Activated effector memory CD4-positive, alpha-beta T cell treated with Interleukin-2 at 50 U/mL for 16 hours (primary cell): Measurements from ENCODE around the gene JARID2.

Source experiments
- DNase-seq: peaks from one replicate; pipeline ENCODE4 v3.0.0-alpha.2; 2020

JARID2 gene

DNA sequence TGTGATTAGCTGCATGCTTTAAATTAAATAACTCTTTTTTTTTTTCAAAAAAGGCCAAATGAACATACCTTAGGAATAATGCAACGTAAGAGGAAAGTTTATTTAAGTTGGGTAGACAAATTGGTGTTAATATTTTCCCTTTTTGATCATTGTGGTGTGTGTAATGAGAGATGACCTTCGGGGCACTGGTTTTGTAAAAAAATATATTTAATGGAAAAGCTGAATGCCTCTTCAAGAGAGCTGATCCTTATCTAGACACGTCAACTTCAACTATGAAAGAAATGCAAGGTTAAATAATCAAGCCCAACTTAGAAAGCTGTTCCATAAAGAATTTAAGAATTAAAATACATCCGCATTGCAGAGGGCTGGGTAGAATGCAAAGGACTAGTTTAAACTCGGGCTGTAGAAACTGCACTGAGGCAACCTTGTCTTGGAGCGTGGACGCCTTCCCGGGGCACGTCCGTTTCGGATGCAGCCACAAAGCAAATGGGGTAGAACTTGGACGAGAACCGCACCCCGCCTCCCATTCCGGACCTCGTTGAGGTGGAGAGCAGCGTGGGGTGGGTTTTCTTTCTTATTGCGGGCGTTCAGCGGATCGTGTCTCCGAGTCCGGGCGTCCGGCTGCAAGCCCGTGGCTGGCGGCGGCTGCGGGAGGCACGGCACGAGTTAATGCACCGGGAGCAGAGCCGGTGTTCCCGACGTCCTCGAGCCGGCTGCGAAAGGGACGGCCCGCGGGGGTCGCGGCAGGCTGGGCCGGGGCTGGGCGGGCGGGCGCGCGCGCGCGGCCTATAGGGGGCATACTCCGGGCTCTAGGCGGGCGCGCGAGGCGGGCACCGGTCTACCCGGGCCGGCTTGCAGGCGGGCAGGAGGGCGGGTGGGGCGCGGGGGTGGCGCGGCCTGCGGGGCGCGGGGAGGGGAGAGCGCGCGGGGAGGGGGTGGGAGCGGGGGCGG is 1.9 kb downstream of the JARID2 start:
- DNase-seq, result peak; percentile 24

DNA sequence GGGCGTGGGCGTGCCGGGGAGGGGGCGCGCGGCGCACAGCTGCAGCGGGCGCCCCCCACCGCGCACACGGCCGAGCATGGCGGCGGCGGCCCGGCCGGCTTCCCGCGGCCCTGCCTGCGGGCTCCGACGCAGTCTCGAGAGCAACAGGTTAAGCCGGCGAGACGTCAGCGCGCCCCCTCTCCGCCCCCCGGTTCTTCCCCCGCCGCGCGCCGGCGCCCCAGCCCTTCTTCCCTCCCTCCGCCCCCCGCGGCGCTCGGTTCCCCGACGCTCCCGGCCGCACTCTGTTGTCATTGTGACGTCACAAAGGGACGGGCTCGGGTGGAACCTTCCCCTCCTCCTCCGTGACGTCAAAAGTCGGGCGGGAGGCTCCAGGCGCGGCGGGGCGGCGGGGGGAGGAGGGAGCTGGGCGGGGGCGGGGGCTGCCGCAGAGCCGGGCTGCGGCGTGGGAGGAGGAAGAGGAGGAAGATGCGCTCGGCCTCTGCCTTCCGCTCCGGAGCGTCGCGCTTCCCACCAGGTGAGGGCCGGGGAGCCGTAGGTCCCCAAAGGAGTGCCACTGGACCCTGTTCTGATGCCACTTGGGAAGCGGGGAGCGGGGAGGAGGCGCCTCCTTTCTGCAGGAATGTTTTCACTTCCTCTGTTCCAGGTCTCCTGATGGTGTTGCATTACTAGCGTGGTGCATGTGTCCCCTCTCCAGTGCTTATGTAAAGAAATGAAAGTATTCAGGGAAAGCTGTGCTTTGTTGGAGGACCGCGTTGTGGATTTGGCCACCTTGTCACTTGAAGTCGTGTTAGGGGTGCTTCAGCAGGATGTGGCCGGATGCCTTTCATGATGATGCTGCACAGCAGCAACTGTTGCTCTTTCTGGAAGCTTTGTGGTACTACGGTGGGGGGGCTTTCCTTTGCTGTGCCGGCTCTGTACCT is 2.8 kb downstream of the JARID2 start:
- peak; percentile 91 for DNase-seq

DNA sequence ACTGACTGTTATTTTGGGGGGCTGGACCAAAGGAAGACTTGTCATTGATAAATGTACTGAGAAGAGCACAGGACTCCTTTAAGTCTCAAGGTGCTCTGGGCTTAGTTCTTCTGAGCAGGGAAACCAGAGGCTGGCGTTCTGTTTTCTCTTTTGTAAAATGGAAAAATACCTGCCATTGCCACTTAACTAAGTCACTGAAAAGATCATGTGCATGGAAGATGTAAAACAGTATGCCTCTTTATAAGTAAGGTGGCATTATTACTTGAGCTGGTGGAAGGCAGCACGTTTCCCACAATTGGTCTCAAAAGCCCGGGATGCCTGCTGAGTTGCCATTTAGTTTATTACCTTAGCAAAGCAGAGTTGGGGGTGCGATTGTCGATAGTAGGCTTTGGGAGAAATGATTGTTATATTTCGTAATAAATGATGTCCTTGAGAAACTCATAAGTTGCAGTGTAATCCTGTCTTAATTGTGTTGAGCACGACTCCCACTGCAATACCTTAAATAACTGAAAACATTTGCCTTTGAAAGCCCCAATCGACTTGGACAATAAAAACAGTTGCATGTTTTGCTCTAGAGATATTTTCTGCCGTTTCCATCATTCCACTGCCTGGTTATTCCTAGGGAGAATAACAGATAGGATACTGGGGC is 3.6 kb downstream of the JARID2 start:
- DNase-seq, result no peak

DNA sequence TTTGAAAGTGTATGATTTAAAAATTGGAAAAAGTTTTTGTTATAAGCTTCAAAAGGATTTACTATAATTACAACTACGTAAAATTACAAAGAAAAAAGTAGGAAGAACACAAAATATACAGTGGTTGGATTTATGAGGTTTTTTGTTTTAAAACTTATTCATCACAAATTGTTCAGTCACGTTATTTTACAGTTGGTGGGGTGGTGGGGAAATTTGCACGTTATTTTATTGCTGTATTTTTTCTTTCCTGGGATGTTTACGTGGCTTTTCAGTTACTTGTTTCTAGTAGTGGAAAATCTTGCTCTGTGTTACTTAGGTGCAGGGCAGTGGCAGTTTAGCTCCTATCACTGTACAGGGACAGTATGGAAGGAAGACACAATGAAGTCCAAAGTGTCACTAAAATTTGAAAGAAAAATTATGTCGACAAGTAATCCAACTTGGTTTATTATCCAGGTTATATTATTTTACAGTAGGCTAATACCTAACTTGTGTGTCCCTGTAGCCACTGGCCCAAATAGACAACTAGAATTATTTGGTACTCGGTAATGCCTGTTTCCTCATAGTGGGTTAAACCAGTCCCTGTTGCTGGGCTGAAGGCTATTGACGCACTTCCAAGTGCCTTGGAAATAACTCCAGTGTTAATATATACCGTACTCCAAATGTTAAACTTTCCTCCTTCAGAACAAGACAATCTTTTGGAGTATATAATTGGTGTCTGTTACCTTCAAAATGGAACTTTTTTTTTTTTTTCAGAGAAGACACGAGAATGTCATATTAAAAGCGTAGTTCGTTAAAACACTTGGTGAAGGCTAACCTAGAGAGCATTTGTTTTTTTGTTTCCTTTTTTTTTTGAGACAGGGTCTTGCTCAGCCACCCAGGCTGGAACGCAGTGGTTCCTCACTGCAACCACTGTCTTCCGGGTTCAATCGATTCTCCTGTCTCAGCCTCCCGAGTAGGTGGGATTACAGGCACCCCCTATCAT is 4.6 kb downstream of the JARID2 start:
- DNase-seq, result no peak

DNA sequence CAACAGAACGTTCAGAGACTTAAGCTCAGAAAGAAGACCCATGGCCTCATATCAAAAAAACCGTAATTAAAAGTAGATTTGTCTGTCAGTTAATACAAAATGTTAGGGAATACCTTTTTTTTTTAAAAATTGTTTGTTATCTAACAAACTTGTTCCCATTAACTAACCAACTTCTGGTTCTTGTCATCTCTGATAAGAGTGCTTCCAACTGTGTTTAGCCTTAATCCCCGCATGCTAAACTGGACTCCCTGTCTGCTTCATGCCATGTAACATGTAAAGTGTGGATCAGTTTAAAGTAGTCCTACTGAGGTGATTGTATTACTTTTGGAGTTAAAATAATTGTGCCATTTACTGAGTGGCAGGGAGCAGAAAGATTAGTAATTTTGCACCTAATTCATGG is 6.3 kb downstream of the JARID2 start:
- DNase-seq, result no peak

DNA sequence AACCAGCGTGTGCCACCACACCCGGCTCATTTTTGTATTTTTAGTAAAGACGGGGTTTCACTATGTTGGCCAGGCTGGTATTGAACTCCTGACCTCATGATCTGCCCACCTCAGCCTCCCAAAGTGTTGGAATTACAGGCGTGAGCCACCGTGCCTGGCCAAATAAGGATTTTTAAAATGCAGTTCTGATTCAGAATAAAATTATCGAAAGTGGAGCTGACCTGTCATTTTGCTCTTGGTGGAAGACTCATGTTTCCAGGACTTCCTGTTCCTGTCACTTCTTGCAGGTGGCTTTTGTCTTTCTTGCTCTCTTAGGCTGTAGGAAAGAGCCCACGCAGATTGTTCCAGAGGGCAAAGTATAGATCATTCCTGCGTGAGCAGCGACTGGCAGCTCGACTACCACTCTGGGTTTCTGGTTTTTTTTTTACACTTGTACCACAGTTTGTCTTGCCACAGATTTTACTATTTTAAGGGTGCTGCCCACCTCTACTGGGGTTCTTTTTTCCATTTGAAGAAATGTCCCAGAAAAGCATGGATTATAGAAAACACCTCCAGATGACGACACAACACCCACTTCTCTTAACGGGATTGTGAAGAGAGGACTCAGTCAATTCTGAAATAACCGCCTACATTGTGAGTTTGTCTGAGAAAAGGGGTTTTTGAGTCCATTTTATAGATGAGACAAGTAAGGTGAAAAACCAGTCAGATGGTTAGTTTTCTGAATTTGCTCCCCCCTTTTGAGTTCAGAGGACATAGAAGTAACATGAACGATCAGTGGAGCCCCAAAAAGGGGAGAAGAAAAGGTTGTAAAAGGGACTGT is 7.5 kb downstream of the JARID2 start:
- DNase-seq, result no peak

DNA sequence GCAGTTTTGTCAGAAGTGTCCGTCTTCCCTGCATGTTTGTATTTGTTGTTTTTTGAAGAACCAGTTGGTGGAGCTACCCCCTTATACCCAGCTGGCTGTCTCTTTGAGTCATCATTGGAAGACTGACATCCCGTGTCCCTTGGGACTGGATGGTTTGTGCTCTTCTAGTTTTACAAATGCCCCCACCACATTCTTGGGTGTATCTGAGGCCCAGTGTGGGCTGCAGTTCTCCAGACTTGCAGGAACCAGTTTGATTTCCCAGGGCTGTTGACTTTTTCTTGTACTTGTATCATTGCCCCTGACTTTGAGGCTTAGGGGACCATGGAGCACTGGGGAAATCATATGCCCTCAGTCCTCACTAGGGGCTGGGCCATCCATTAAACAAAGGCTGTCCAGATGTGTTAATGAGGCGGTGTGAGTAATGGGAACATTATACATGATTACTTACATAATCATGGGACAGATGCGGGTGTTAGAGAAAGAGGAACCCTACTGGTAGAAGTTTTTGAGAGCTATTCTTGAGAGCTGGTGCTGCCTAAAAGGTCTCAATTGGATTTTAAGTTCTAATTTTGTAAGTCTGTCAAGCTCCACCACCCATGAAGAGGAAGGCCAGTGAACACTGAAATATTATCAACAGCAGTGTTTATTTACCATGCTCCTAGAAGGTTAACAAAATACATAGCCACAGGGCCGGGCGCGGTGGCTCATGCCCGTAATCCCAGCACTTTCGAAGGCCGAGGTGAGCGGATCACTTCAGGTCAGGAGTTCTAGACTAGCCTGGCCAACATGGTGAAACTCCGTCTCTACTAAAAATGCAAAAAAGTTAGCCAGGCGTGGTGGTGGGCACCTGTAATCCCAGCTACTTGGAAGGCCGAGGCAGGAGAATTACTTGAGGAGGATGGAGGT is 8.5 kb downstream of the JARID2 start:
- no peak for DNase-seq

DNA sequence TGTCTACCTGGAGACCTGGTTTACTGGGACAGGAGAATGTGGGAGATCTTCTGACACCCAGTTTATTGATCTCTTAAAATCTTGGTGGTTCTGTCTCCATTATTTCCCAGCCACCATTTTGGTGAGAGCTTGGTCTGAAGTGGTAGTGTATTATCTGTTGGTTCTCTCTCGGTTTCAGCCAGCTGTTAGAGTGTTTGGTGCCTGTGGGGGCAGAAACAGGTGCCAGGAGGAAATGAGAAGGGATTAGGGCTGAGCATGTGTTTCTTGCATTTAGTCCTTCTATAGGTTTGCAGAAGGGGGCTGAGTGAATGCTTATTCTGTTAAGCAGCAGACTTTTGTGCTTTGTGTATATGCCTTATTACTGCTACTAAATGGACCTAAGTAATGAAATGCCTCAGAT is 9.6 kb downstream of the JARID2 start:
- no peak for DNase-seq

DNA sequence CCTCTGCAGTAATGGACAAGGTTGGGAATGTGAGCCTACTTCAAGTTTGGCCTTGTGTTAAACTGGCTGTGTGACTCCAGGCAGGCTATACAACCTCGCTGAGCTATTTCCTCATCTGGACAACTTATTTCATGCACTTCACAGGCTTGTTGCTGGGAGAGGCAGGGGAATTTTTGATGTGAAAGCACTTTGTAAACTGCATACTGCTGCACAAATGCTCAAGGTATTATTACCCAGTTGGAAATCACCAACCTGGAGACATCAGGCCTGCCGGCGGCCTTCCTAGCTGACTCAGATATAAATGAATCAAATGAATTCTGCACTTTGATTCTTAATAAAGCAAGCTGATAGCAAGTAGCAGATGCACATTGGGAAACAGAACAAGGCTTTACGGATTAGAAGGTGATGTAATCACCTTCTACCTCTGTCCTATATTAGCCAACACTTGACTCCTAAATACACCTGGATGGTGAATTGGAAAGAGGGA is 10.1 kb downstream of the JARID2 start:
- DNase-seq, result no peak

DNA sequence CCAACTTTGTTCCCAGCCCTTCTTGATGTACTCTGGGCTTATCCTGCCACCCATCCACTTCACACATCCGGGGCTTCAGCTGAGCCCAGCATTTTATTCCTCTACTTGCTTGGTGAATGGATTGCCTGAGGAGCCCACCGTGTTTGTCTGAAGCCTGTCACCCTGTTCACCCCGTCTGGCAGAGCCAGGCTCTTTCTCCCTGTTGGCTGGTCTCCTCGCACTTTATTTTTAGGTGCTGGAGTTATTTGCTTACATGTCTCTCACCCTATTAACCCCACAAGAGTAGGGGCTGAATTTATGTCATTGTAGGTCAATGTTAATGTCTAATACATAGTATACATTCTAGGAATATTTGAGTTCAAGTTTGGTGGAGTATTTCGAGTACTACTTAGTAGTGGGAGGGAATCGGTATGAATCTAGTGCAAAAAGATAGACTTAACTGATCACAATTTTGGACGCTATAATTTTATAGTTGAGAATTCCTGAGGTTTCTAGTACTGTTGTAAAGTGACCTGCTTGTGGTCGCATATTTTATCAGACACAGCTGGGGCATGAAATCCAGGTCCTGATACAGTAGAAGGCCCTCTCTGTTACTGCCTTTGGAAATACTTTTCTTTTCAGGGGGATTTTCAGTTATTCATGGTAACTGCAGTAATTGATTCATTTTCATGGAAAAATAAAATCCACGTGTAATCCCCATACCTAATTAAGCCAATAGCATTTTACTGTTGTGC is 10.8 kb downstream of the JARID2 start:
- DNase-seq, result no peak

DNA sequence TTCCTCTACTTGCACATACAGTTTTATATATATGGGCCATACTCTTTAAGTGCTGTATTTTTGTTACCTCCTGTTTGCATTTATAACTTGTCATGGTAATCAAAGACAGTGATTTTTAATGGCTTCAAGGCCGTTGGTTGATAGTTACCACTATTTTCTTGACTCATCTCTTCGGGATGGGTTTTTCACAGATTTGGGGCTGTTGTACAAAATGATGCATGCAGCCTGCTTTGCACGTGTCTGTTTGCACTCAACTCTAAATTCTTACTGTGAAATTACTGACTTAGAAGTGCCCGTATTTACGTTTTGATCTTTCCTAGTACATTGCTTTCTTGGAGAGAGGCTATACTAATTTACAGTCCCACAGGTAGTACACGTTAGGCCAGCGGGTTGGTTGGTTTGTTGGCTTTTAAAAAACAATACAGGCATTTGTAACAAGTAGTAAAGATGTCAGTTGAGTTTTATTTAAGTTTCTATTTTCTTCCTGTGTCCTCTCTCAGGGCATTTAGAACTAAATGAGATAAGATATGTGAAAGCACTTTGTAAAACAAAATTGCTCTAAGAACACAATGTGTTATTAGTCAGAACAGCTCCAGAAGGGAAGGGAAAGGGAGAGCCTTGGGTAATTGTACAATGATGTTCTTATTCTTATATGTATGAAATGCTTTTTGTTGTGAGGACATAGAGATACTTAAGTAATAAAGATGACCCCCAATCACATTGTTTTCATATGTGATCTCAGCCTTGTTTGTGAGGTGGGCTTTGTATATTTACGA is 11.7 kb downstream of the JARID2 start:
- no peak for DNase-seq

DNA sequence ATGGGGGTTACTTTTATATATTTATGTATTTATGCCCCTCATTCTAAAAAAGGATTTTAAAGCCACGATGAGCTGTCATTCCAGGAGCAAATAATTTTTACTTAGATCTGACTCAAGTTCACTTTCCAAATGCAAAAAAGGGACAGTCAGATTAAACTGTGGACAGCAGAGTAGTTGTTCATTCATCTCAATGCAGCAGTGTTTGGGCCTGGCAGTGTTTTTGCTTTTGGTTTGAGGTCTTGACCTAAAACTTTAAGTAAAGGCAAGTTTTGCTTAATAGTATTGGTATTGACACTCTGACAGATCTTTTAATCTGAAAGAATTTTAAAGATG is 13.9 kb downstream of the JARID2 start:
- no peak for DNase-seq

DNA sequence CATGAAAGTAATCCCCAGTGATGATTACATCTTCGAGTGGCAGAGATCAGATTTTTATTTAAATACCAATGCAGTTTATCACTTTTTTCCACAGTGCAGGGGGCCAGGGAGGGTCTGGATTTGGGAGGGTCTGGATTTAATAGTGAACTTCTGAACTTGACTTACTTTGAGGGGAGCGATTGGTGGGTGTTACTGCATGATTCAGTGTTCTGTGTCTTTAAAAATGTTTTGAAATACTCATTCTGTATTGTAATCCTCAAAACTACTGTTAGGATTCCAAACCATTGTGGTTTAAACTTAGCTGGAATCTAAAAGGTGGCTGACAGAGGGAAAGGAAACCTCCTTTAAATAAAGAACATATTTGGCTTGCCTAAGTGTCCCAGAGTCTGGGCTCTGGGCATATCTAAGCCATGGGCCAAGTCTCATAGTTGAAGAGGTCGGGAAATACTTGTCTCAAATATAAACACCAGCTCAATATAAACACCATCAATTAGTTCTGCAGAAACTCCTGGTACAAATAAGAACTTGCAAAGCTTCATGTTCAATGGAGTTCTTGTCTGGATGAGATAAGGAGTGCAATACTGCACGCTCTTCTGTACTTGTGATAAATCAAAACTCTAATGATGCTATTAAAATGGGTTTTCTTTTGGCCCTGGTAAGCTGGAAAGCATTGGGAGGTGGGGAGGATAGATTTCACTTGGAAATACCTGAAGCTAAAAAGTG is 14.4 kb downstream of the JARID2 start:
- DNase-seq, result no peak

DNA sequence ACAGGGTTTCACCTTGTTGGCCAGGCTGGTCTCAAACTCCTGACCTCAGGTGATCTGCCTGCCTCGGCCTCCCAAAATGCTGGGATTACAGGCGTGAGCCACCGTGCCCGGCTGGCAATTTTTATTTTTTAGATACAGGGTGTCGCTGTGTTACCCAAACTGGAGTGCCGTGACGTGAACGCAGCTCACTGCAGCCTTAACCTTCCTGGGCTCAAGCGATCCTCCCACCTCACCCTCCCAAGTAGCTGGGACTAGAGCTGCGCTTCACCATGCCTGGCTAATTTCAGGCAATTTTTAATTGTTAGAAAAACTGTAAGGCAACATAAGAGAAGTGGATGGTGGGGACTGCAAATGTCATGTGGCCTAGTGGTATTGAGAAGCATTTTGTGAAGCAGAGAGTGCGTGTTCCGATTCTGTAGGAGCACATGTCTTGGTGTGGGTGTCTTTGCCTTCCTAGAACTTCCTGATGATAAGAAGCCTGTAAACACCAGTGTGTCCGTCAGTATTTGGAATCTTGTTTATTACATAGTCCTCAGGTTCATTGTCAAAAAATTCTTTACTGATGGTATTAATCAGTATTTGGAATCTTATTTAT is 18.0 kb downstream of the JARID2 start:
- no peak for DNase-seq

DNA sequence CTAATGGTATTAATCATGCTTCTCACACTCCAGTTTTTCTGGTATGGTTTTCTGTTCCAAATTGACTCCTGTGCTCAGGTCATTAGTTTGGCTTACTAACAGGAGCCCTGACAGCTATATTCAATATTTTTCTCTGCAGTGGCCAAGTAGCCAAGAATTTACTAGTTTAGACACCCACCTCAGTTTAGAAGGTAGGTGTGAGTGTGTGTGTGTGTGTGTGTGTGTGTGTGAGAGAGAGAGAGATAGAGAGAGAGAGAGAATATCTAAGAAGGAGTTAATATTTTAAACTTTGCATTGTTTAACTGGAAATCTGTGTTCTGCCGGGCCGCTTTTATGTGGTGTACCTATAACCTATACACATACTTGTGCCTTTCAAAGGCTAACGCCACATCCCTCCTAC is 18.5 kb downstream of the JARID2 start:
- no peak for DNase-seq

DNA sequence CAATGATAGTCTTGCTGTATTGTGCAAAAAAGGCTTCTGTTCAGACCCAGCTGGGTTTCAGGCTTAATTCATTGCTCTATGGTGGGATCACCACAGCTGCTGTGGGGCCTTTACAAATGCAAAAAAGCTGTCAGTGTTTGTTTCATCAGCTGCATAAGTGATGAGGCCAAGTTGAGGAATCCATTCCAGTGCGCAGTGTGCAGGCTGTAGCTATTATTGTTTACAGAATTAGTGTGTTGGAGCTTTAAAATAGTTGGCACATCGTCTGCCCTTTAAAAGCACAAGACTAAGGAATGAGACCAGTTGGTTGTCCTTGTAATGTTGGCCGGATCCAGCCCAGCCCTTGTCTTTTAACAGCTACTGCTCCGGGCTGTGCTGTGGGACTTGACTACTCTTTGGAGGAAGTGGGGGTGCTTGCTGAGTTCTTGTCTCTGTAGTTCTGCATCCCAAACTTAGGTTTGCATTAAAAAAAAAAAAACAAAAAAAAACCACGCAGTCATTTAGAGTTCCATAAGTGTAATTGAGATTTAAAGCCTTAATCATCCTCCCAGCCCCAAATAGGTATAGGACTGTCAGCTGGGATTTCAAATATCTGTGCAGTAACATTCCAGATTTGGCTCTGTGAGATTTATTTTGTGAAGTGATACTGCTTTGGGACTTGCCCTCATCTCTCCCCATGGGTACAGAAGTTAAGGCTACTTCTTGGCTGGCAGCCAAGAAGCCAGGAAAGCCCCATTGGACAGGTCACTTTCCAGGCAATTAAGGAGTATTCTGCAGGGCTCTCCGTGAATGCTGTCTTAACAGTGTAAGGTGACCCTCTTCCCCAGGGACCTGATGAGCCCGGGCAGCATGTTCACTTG is 19.3 kb downstream of the JARID2 start:
- DNase-seq, result no peak
